T-cell (primary cell): Measurements from ENCODE around the gene EVC. TPM values are rescaled to one million over a fixed set of nuclear protein-coding genes. Genes with fewer than 3 reads are reported as not detected.
"Not testable (repeated sequence)": the region's sequence is repeated elsewhere in the genome, so short reads cannot be mapped to it uniquely, and the experiment has no call there.

ENCODE experiments used
- ATAC-seq, 4 experiments: fragments of 200-7000 bp in 3 of 4; fragments of 150-1000 bp in 1 of 4; cut with Tn5 transposase; replicated peaks in 1 of 4; 1 replicate in 3 of 4; 2 replicates in 1 of 4; pipeline ENCODE4 v1.10.0; 2021; ENCODE audit warnings: moderate library complexity in 3 of 4, mild to moderate bottlenecking in 2 of 4, moderate number of reproducible peaks in 1 of 4
- CTCF ChIA-PET, 2 donors: fragments of 300-600 bp; sonication (Branson Sonifier 250); formaldehyde crosslinking; loops; one replicate each; lab custom pipeline; 2022; ENCODE audit warnings: antibody characterized with exemption in 2 of 2; lab: Charles Lee
- POLR2A ChIA-PET, 2 donors: fragments of 300-600 bp; sonication (Branson Sonifier 250); formaldehyde crosslinking; loops; one replicate each; lab custom pipeline; 2022; ENCODE audit warnings: antibody characterized with exemption in 2 of 2; lab: Charles Lee
- DNase-seq, 35 experiments: peaks; one replicate each; pipeline versions ENCODE4 v3.0.0 to v3.0.0-alpha.2; 2013 to 2023
- H3K27ac ChIP-seq: one replicate; pipeline ENCODE4 v1.5.1; 2013; ENCODE audit warnings: low read length
- H3K27me3 ChIP-seq, 2 experiments: replicated peaks in 1 of 2; 1 replicate in 1 of 2; 2 replicates in 1 of 2; pipeline versions ENCODE4 v1.6.1 to v1.7.0; 2013; ENCODE audit warnings: low read length in 1 of 2, mixed read lengths in 1 of 2; ENCODE audit not compliant: control insufficient read depth in 2 of 2, insufficient read depth in 2 of 2; ENCODE audit errors: extremely low read depth in 1 of 2
- H3K36me3 ChIP-seq, 2 donors: 1 replicate in 1 of 2; 2 replicates in 1 of 2; pipeline versions ENCODE4 v1.6.1 to v1.7.0; 2013; ENCODE audit warnings: low read length in 1 of 2; ENCODE audit not compliant: control insufficient read depth in 2 of 2, insufficient read depth in 1 of 2; ENCODE audit errors: extremely low read depth in 1 of 2
- H3K4me1 ChIP-seq, 2 experiments: 1 replicate in 1 of 2; 2 replicates in 1 of 2; pipeline versions ENCODE4 v1.6.1 to v1.7.0; 2013; ENCODE audit warnings: low read length in 2 of 2, mixed read lengths in 1 of 2; ENCODE audit not compliant: insufficient read depth in 2 of 2, control insufficient read depth in 1 of 2; ENCODE audit errors: extremely low read depth in 1 of 2
- H3K4me3 ChIP-seq, 2 donors: 1 replicate in 1 of 2; 2 replicates in 1 of 2; pipeline versions ENCODE4 v1.5.1 to v1.7.0; 2013; ENCODE audit warnings: mild to moderate bottlenecking in 2 of 2, low read length in 1 of 2, moderate library complexity in 1 of 2; ENCODE audit not compliant: control insufficient read depth in 1 of 2; ENCODE audit errors: extremely low read depth in 1 of 2
- H3K9me3 ChIP-seq: 2 replicates; pipeline ENCODE4 v1.7.0; 2013
- H3K27ac Mint-ChIP-seq, 2 donors: one replicate each; pipeline ENCODE4 v1.8.0; 2020 to 2021; ENCODE audit warnings: mild to moderate bottlenecking in 2 of 2, mixed read lengths in 2 of 2
- H3K27me3 Mint-ChIP-seq, 2 donors: one replicate each; pipeline ENCODE4 v1.8.0; 2021 to 2022; ENCODE audit warnings: mixed read lengths in 2 of 2
- H3K36me3 Mint-ChIP-seq: one replicate; pipeline ENCODE4 v1.8.0; 2021; ENCODE audit warnings: mixed read lengths
- H3K4me1 Mint-ChIP-seq, 3 donors: one replicate each; pipeline ENCODE4 v1.8.0; 2020 to 2022; ENCODE audit warnings: mixed read lengths in 3 of 3, mild to moderate bottlenecking in 1 of 3
- H3K4me3 Mint-ChIP-seq, 3 donors: one replicate each; pipeline ENCODE4 v1.8.0; 2020 to 2022; ENCODE audit warnings: mild to moderate bottlenecking in 3 of 3, mixed read lengths in 3 of 3, moderate library complexity in 3 of 3
- H3K9me3 Mint-ChIP-seq, 3 donors: one replicate each; pipeline ENCODE4 v1.8.0; 2020 to 2022; ENCODE audit warnings: mixed read lengths in 3 of 3
- WGBS: methylation state at CpG from one replicate; pipeline ENCODE4 v1.1.5; 2013; ENCODE audit warnings: missing lambda C conversion rate; ENCODE audit not compliant: insufficient coverage; 5-methylcytosine and 5-hydroxymethylcytosine counted together
- total RNA-seq, 35 experiments: library from RNA in 6 of 35; stranded (reverse) in 6 of 35; fragments of 120-200 nt in 1 of 35; gene quantifications; one replicate each; pipeline versions ENCODE4 v1.2.1 to v1.2.4 and lab custom pipeline; 2013 to 2026

The EVC gene
- total RNA-seq, 5 donors from 2014 or later (not counting 1 experiment from before 2014, with no cell fraction given) = 0.40 to 3.6 (median 1.6) TPM

GRCh38 chr4:5721923-5722322 is 10.9 kb downstream of the EVC start:
- H3K27ac ChIP-seq = no peak overlapping the region
- CTCF ChIA-PET = no interaction called here
- POLR2A ChIA-PET = no interaction called here
- H3K27me3 ChIP-seq = peaks cover 0 to 6% of the 10 kb centered on the region in 2 experiments
- H3K4me1 ChIP-seq = no peaks in the 10 kb centered on the region
- ATAC-seq (no peak), DNase-seq (no peak)
- Mint-ChIP-seq H3K36me3 (no peaks in the 10 kb centered on the region), H3K4me3 (no peak overlapping the region), H3K4me1 (no peaks in the 10 kb centered on the region), H3K27me3 (peaks cover 0 to 18% of the 10 kb centered on the region in 2 donors), H3K27ac (no peak overlapping the region), H3K9me3 (peaks cover 0 to 10% (median 9%) of the 10 kb centered on the region in 3 donors)
- 90% methylated on average over 2 of the region's 5 CpGs for WGBS
- H3K4me3 ChIP-seq = no peak overlapping the region
- H3K36me3 ChIP-seq = no peaks in the 10 kb centered on the region
- H3K9me3 ChIP-seq = no peaks in the 10 kb centered on the region

GRCh38 chr4:5722328-5722727 is 11.3 kb downstream of the EVC start:
- CTCF ChIA-PET = no interaction called here
- Mint-ChIP-seq H3K36me3 (no peaks in the 10 kb centered on the region), H3K27ac (no peak overlapping the region), H3K27me3 (peaks cover 0 to 18% of the 10 kb centered on the region in 2 donors), H3K4me1 (no peaks in the 10 kb centered on the region), H3K4me3 (no peak overlapping the region), H3K9me3 (peaks cover 0 to 5% (median 5%) of the 10 kb centered on the region in 3 donors)
- Histone ChIP-seq H3K27me3 (peaks cover 0 to 6% of the 10 kb centered on the region in 2 experiments), H3K9me3 (no peaks in the 10 kb centered on the region), H3K36me3 (no peaks in the 10 kb centered on the region), H3K27ac (no peak overlapping the region), H3K4me3 (no peak overlapping the region), H3K4me1 (no peaks in the 10 kb centered on the region)
- no peak for DNase-seq
- WGBS = 48% methylated on average over 2 of the region's 4 CpGs
- POLR2A ChIA-PET = no interaction called here
- no peak for ATAC-seq

GRCh38 chr4:5724377-5724776 is 13.4 kb downstream of the EVC start:
- H3K27me3 ChIP-seq = peaks cover 0 to 6% of the 10 kb centered on the region in 2 experiments
- Mint-ChIP-seq H3K27ac (no peak overlapping the region), H3K4me1 (no peaks in the 10 kb centered on the region), H3K4me3 (no peak overlapping the region), H3K36me3 (no peaks in the 10 kb centered on the region), H3K9me3 (peaks cover 0 to 6% (median 4%) of the 10 kb centered on the region in 3 donors), H3K27me3 (peaks cover 0 to 8% of the 10 kb centered on the region in 2 donors)
- ChIA-PET CTCF (no interaction called here), POLR2A (no interaction called here)
- no peak overlapping the region for H3K4me3 ChIP-seq
- H3K9me3 ChIP-seq = no peaks in the 10 kb centered on the region
- H3K27ac ChIP-seq = no peak overlapping the region
- DNase-seq = no peak
- 56% methylated on average over 3 of the region's 7 CpGs for WGBS
- H3K36me3 ChIP-seq = no peaks in the 10 kb centered on the region
- ATAC-seq = no peak
- H3K4me1 ChIP-seq = no peaks in the 10 kb centered on the region

GRCh38 chr4:5728412-5728811 is 17.4 kb downstream of the EVC start:
- H3K9me3 Mint-ChIP-seq, H3K4me3 ChIP-seq, ATAC-seq, H3K4me1 Mint-ChIP-seq, H3K4me1 ChIP-seq, H3K27ac ChIP-seq, H3K27me3 Mint-ChIP-seq, H3K9me3 ChIP-seq, DNase-seq, H3K36me3 Mint-ChIP-seq, H3K36me3 ChIP-seq, CTCF ChIA-PET, H3K4me3 Mint-ChIP-seq, H3K27ac Mint-ChIP-seq, POLR2A ChIA-PET, H3K27me3 ChIP-seq: not testable (repeated sequence)
- no CpG with 5 or more reads among the region's 2 CpGs for WGBS

- POLR2A ChIA-PET = no interaction called here
- WGBS = 83% methylated on average over 10 of the region's 10 CpGs
- CTCF ChIA-PET = interaction anchor here in 1 of 2 donors (0.6 kb wide), 1 partner anchor 357 kb away, joined by 5 read pairs; no protein-coding TSS in a partner anchor
Observed at GRCh38 chr4:5730436-5730835, 19.4 kb downstream of the EVC start.

GRCh38 chr4:5730993-5731990 is 20.3 kb downstream of the EVC start:
- Mint-ChIP-seq H3K27me3 (peaks cover 0 to 5% of the 10 kb centered on the region in 2 donors), H3K4me3 (no peak overlapping the region), H3K4me1 (no peaks in the 10 kb centered on the region), H3K36me3 (no peaks in the 10 kb centered on the region), H3K9me3 (peaks cover 0 to 6% (median 0%) of the 10 kb centered on the region in 3 donors), H3K27ac (no peak overlapping the region)
- H3K27ac ChIP-seq = no peak overlapping the region
- DNase-seq (no peak), ATAC-seq (no peak)
- WGBS = 90% methylated on average over 29 of the region's 30 CpGs
- no peaks in the 10 kb centered on the region for H3K4me1 ChIP-seq
- no peaks in the 10 kb centered on the region for H3K36me3 ChIP-seq
- no peak overlapping the region for H3K4me3 ChIP-seq
- peaks cover 0 to 9% of the 10 kb centered on the region in 2 experiments for H3K27me3 ChIP-seq
- CTCF ChIA-PET = no interaction called here
- POLR2A ChIA-PET = no interaction called here
- no peaks in the 10 kb centered on the region for H3K9me3 ChIP-seq

More at GRCh38 chr4:5730436-5730835, 19.4 kb downstream of the EVC start:
- Histone ChIP-seq H3K27me3 (peaks cover 0 to 9% of the 10 kb centered on the region in 2 experiments), H3K36me3 (no peaks in the 10 kb centered on the region), H3K4me1 (no peaks in the 10 kb centered on the region), H3K27ac (no peak overlapping the region), H3K9me3 (no peaks in the 10 kb centered on the region), H3K4me3 (no peak overlapping the region)
- DNase-seq = no peak
- no peak overlapping the region for H3K27ac Mint-ChIP-seq
- no peak overlapping the region for H3K4me3 Mint-ChIP-seq
- H3K9me3 Mint-ChIP-seq = peaks cover 0 to 6% (median 4%) of the 10 kb centered on the region in 3 donors
- H3K4me1 Mint-ChIP-seq = no peaks in the 10 kb centered on the region
- peaks cover 0 to 5% of the 10 kb centered on the region in 2 donors for H3K27me3 Mint-ChIP-seq
- no peak for ATAC-seq
- no peaks in the 10 kb centered on the region for H3K36me3 Mint-ChIP-seq
